ENCODE measurements around the gene IFI27.

Gene IFI27

GRCh38 chr14:94115631-94116030 is 5.1 kb downstream of the IFI27 start:
- no peak overlapping the region for H3K4me3 ChIP-seq (ENCODE audit: low read depth, low read length)
- H3K27ac ChIP-seq (ENCODE audit: low read depth, low read length) = no peak overlapping the region
- peaks cover 3% of the 10 kb centered on the region; the same call in 1 of the 2 replicates for H3K36me3 ChIP-seq (ENCODE audit: insufficient read depth, low read length)
- peaks cover 35% of the 10 kb centered on the region for H3K4me1 ChIP-seq (ENCODE audit: control insufficient read depth, insufficient read depth, low read length, unreplicated experiment)
- H3K27me3 ChIP-seq (ENCODE audit: insufficient read depth, low read length) = no peaks in the 10 kb centered on the region
- peaks cover 23% of the 10 kb centered on the region for H3K79me2 ChIP-seq (ENCODE audit: control insufficient read depth, insufficient read depth, low read length, unreplicated experiment)
- H2AFZ ChIP-seq (ENCODE audit: low read length, unreplicated experiment) = no peak overlapping the region

GRCh38 chr14:94116701-94117100 is 6.2 kb downstream of the IFI27 start:
- no peak overlapping the region for H3K4me3 ChIP-seq (ENCODE audit: low read depth, low read length)

GRCh38 chr14:94117856-94118255 is 7.3 kb downstream of the IFI27 start:
- Histone ChIP-seq H3K79me2 (ENCODE audit: control insufficient read depth, insufficient read depth, low read length, unreplicated experiment) (peaks cover under 1% of the 10 kb centered on the region), H3K27me3 (ENCODE audit: insufficient read depth, low read length) (no peaks in the 10 kb centered on the region), H3K27ac (ENCODE audit: low read depth, low read length) (no peak overlapping the region), H2AFZ (ENCODE audit: low read length, unreplicated experiment) (no peak overlapping the region), H3K4me3 (ENCODE audit: low read depth, low read length) (no peak overlapping the region), H3K36me3 (ENCODE audit: insufficient read depth, low read length) (peaks cover 3% of the 10 kb centered on the region; the same call in 1 of the 2 replicates), H3K4me1 (ENCODE audit: control insufficient read depth, insufficient read depth, low read length, unreplicated experiment) (peaks cover 38% of the 10 kb centered on the region)

More at GRCh38 chr14:94116701-94117100, 6.2 kb downstream of the IFI27 start:
- Histone ChIP-seq H2AFZ (ENCODE audit: low read length, unreplicated experiment) (no peak overlapping the region), H3K27ac (ENCODE audit: low read depth, low read length) (no peak overlapping the region), H3K36me3 (ENCODE audit: insufficient read depth, low read length) (peaks cover 3% of the 10 kb centered on the region; the same call in 1 of the 2 replicates), H3K79me2 (ENCODE audit: control insufficient read depth, insufficient read depth, low read length, unreplicated experiment) (peaks cover 12% of the 10 kb centered on the region), H3K27me3 (ENCODE audit: insufficient read depth, low read length) (no peaks in the 10 kb centered on the region), H3K4me1 (ENCODE audit: control insufficient read depth, insufficient read depth, low read length, unreplicated experiment) (peaks cover 42% of the 10 kb centered on the region)

GRCh38 chr14:94119071-94119470 is 8.5 kb downstream of the IFI27 start:
- Histone ChIP-seq H3K27me3 (ENCODE audit: insufficient read depth, low read length) (no peaks in the 10 kb centered on the region), H3K27ac (ENCODE audit: low read depth, low read length) (no peak overlapping the region), H3K79me2 (ENCODE audit: control insufficient read depth, insufficient read depth, low read length, unreplicated experiment) (no peaks in the 10 kb centered on the region), H3K4me3 (ENCODE audit: low read depth, low read length) (no peak overlapping the region), H3K36me3 (ENCODE audit: insufficient read depth, low read length) (peaks cover 3% of the 10 kb centered on the region; the same call in 1 of the 2 replicates), H3K4me1 (ENCODE audit: control insufficient read depth, insufficient read depth, low read length, unreplicated experiment) (peaks cover 29% of the 10 kb centered on the region), H2AFZ (ENCODE audit: low read length, unreplicated experiment) (no peak overlapping the region)

- no peak overlapping the region for H2AFZ ChIP-seq (ENCODE audit: low read length, unreplicated experiment)
- H3K79me2 ChIP-seq (ENCODE audit: control insufficient read depth, insufficient read depth, low read length, unreplicated experiment) = no peaks in the 10 kb centered on the region
- peak overlapping the region; percentile 46 for H3K27ac ChIP-seq (ENCODE audit: low read depth, low read length)
- H3K4me3 ChIP-seq (ENCODE audit: low read depth, low read length) = no peak overlapping the region
- H3K27me3 ChIP-seq (ENCODE audit: insufficient read depth, low read length) = no peaks in the 10 kb centered on the region
- peaks cover 3% of the 10 kb centered on the region; the same call in 1 of the 2 replicates for H3K36me3 ChIP-seq (ENCODE audit: insufficient read depth, low read length)
- H3K4me1 ChIP-seq (ENCODE audit: control insufficient read depth, insufficient read depth, low read length, unreplicated experiment) = peaks cover 18% of the 10 kb centered on the region
Observed at GRCh38 chr14:94120667-94121340, 10.3 kb downstream of the IFI27 start.

- Histone ChIP-seq H3K27ac (ENCODE audit: low read depth, low read length) (peak overlapping the region; percentile 46; the same call in 1 of the 2 replicates), H3K4me3 (ENCODE audit: low read depth, low read length) (no peak overlapping the region), H3K4me1 (ENCODE audit: control insufficient read depth, insufficient read depth, low read length, unreplicated experiment) (peaks cover 18% of the 10 kb centered on the region), H3K79me2 (ENCODE audit: control insufficient read depth, insufficient read depth, low read length, unreplicated experiment) (no peaks in the 10 kb centered on the region), H3K27me3 (ENCODE audit: insufficient read depth, low read length) (no peaks in the 10 kb centered on the region), H3K36me3 (ENCODE audit: insufficient read depth, low read length) (peaks cover 3% of the 10 kb centered on the region; the same call in 1 of the 2 replicates), H2AFZ (ENCODE audit: low read length, unreplicated experiment) (no peak overlapping the region)
Observed at GRCh38 chr14:94121485-94121884, 10.9 kb downstream of the IFI27 start.

- Histone ChIP-seq H3K27ac (ENCODE audit: low read depth, low read length) (no peak overlapping the region), H3K79me2 (ENCODE audit: control insufficient read depth, insufficient read depth, low read length, unreplicated experiment) (no peaks in the 10 kb centered on the region)
Observed at GRCh38 chr14:94122438-94122837, 11.9 kb downstream of the IFI27 start.

GRCh38 chr14:94123296-94123695 is 12.8 kb downstream of the IFI27 start:
- Histone ChIP-seq H3K79me2 (ENCODE audit: control insufficient read depth, insufficient read depth, low read length, unreplicated experiment) (no peaks in the 10 kb centered on the region), H3K4me1 (ENCODE audit: control insufficient read depth, insufficient read depth, low read length, unreplicated experiment) (peaks cover 21% of the 10 kb centered on the region), H3K4me3 (ENCODE audit: low read depth, low read length) (no peak overlapping the region), H3K27ac (ENCODE audit: low read depth, low read length) (no peak overlapping the region), H3K36me3 (ENCODE audit: insufficient read depth, low read length) (peaks cover 3% of the 10 kb centered on the region; the same call in 1 of the 2 replicates), H2AFZ (ENCODE audit: low read length, unreplicated experiment) (no peak overlapping the region), H3K27me3 (ENCODE audit: insufficient read depth, low read length) (no peaks in the 10 kb centered on the region)

More at GRCh38 chr14:94122438-94122837, 11.9 kb downstream of the IFI27 start:
- H3K36me3 ChIP-seq (ENCODE audit: insufficient read depth, low read length) = peaks cover 3% of the 10 kb centered on the region; the same call in 1 of the 2 replicates
- H3K4me3 ChIP-seq (ENCODE audit: low read depth, low read length) = no peak overlapping the region
- no peak overlapping the region for H2AFZ ChIP-seq (ENCODE audit: low read length, unreplicated experiment)
- peaks cover 18% of the 10 kb centered on the region for H3K4me1 ChIP-seq (ENCODE audit: control insufficient read depth, insufficient read depth, low read length, unreplicated experiment)
- no peaks in the 10 kb centered on the region for H3K27me3 ChIP-seq (ENCODE audit: insufficient read depth, low read length)

GRCh38 chr14:94123868-94124267 is 13.3 kb downstream of the IFI27 start:
- peaks cover 4% of the 10 kb centered on the region for H3K79me2 ChIP-seq (ENCODE audit: control insufficient read depth, insufficient read depth, low read length, unreplicated experiment)
- H3K4me3 ChIP-seq (ENCODE audit: low read depth, low read length) = no peak overlapping the region
- H3K27ac ChIP-seq (ENCODE audit: low read depth, low read length) = no peak overlapping the region
- no peak overlapping the region for H2AFZ ChIP-seq (ENCODE audit: low read length, unreplicated experiment)
- H3K36me3 ChIP-seq (ENCODE audit: insufficient read depth, low read length) = peaks cover 3% of the 10 kb centered on the region; the same call in 1 of the 2 replicates
- no peaks in the 10 kb centered on the region for H3K27me3 ChIP-seq (ENCODE audit: insufficient read depth, low read length)
- H3K4me1 ChIP-seq (ENCODE audit: control insufficient read depth, insufficient read depth, low read length, unreplicated experiment) = peaks cover 25% of the 10 kb centered on the region

- no peak overlapping the region for H3K4me3 ChIP-seq (ENCODE audit: low read depth, low read length)
- H3K79me2 ChIP-seq (ENCODE audit: control insufficient read depth, insufficient read depth, low read length, unreplicated experiment) = peaks cover 4% of the 10 kb centered on the region
- peaks cover 25% of the 10 kb centered on the region for H3K4me1 ChIP-seq (ENCODE audit: control insufficient read depth, insufficient read depth, low read length, unreplicated experiment)
- H3K27ac ChIP-seq (ENCODE audit: low read depth, low read length) = no peak overlapping the region
- H3K27me3 ChIP-seq (ENCODE audit: insufficient read depth, low read length) = no peaks in the 10 kb centered on the region
- peaks cover 3% of the 10 kb centered on the region; the same call in 1 of the 2 replicates for H3K36me3 ChIP-seq (ENCODE audit: insufficient read depth, low read length)
- H2AFZ ChIP-seq (ENCODE audit: low read length, unreplicated experiment) = no peak overlapping the region
Observed at GRCh38 chr14:94124582-94125377, 14.2 kb downstream of the IFI27 start.

Data from ACC112 (cell line).